ENCODE data around the gene EIF2D. TPM values are rescaled to one million over a fixed set of nuclear protein-coding genes. Genes with fewer than 3 reads are reported as not detected.

Gene EIF2D
- total and polyA plus RNA-seq, 2 of the 13 experiments (the other 11 are each of a cell fraction or from before 2014, with no cell fraction given) = 45.1 to 64.9 TPM

DNA sequence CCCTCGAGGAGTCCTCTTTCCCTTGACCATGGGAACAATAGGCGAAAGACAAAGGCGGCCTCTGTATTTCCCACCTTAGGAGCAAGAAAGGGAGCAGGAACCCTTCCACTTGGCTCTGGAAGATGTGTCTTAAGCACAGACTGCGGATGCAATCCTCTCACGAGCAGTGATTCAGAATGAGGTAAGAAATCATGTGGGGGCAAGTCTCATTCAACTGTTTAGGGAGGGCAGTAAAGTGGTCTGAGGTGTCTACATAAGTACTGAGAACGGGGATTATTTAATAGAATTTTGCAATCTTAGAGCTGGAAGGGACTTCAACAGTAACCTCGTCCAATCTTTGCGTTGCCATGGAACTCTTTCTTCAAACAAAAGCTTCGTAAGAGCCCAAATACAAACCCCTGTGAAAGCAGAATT is 21.4 kb upstream of the EIF2D start:
- Histone ChIP-seq H3K9ac (ENCODE audit: insufficient read depth, low read depth, low read length) (no peak overlapping the region), H3K79me2 (ENCODE audit: insufficient read depth, low read length) (no peaks in the 10 kb centered on the region), H3K4me3 (replicated peaks in 1 of 3; ENCODE audit: insufficient read depth in 1 of 3, low read depth in 2 of 3, low read length in 3 of 3) (no peak overlapping the region; a peak in 1 of 6 replicates), H3K36me3 (replicated peaks in 1 of 2; ENCODE audit: control insufficient read depth in 1 of 2, insufficient read depth in 2 of 2, low read length in 2 of 2) (no peaks in the 10 kb centered on the region), H3K4me2 (ENCODE audit: low read depth, low read length) (peak overlapping the region; percentile 39), H4K20me1 (ENCODE audit: insufficient read depth, low read length) (no peaks in the 10 kb centered on the region), H3K4me1 (ENCODE audit: insufficient read depth, low read length) (peaks cover 26% of the 10 kb centered on the region), H3K27ac (ENCODE audit: extremely low read length, insufficient read depth, low read length) (no peak overlapping the region), H3K9me3 (ENCODE audit: low read length) (no peaks in the 10 kb centered on the region), H2AFZ (ENCODE audit: low read length) (no peak overlapping the region), H3K27me3 (ENCODE audit: control insufficient read depth in 1 of 2, insufficient read depth in 2 of 2, low read length in 2 of 2) (peaks cover 0 to 16% of the 10 kb centered on the region in 2 experiments; a peak in 3 of 5 replicates)
- in situ Hi-C loops (cut with HindIII; ENCODE audit: extremely low pct_ligation_motif_present, low pct_unique_long_range_greater_than_20kb) = loop anchor here (5.0 to 25.0 kb wide), 2 partner anchors 34 to 279 kb away; partner anchors contain the start of gene FCMR
- no TSS peak for BruUV-seq (replicated peaks)
- WGBS (ENCODE audit: low lambda C conversion rate) = 21% methylated on average over 9 of the region's 9 CpGs
- TF ChIP-seq ARNTL (CRISPR knock-in tag; IDR thresholded peaks at IDR 0.05) (no peak), ZNF18 (CRISPR knock-in tag; IDR thresholded peaks at IDR 0.05; ENCODE audit: insufficient replicate concordance) (no peak)
- TF ChIP-seq, protein P1, sequence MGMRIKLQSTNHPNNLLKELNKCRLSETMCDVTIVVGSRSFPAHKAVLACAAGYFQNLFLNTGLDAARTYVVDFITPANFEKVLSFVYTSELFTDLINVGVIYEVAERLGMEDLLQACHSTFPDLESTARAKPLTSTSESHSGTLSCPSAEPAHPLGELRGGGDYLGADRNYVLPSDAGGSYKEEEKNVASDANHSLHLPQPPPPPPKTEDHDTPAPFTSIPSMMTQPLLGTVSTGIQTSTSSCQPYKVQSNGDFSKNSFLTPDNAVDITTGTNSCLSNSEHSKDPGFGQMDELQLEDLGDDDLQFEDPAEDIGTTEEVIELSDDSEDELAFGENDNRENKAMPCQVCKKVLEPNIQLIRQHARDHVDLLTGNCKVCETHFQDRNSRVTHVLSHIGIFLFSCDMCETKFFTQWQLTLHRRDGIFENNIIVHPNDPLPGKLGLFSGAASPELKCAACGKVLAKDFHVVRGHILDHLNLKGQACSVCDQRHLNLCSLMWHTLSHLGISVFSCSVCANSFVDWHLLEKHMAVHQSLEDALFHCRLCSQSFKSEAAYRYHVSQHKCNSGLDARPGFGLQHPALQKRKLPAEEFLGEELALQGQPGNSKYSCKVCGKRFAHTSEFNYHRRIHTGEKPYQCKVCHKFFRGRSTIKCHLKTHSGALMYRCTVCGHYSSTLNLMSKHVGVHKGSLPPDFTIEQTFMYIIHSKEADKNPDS (CRISPR knock-in tag; IDR thresholded peaks at IDR 0.05) = no peak
- TF ChIP-seq, protein P2, sequence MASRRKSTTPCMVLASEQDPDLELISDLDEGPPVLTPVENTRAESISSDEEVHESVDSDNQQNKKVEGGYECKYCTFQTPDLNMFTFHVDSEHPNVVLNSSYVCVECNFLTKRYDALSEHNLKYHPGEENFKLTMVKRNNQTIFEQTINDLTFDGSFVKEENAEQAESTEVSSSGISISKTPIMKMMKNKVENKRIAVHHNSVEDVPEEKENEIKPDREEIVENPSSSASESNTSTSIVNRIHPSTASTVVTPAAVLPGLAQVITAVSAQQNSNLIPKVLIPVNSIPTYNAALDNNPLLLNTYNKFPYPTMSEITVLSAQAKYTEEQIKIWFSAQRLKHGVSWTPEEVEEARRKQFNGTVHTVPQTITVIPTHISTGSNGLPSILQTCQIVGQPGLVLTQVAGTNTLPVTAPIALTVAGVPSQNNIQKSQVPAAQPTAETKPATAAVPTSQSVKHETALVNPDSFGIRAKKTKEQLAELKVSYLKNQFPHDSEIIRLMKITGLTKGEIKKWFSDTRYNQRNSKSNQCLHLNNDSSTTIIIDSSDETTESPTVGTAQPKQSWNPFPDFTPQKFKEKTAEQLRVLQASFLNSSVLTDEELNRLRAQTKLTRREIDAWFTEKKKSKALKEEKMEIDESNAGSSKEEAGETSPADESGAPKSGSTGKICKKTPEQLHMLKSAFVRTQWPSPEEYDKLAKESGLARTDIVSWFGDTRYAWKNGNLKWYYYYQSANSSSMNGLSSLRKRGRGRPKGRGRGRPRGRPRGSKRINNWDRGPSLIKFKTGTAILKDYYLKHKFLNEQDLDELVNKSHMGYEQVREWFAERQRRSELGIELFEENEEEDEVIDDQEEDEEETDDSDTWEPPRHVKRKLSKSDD (CRISPR knock-in tag; IDR thresholded peaks at IDR 0.05; ENCODE audit: low read depth) = no peak
- ATAC-seq = no peak
- CTCF ChIA-PET (ENCODE audit: low intra/inter-chr PET ratio, low total read pairs) = interaction anchor here (0.9 to 3.2 kb wide), 4 partner anchors 25 to 279 kb away, joined by 3 to 33 read pairs (median 4); no protein-coding TSS in a partner anchor
- no peak for DNase-seq (ENCODE audit: low spot score)
- intact Hi-C loops (cut with micrococcal nuclease; ENCODE audit: unreplicated experiment) = loop anchor here (1.0 to 5.0 kb wide), 5 partner anchors 21 to 349 kb away; partner anchors contain the start of gene EIF2D
- POLR2A ChIA-PET = no interaction called here
- FAIRE-seq = no peak
